Measurements from ENCODE around the gene CTNNBIP1. TPM values are rescaled to one million over a fixed set of nuclear protein-coding genes. Genes with fewer than 3 reads are reported as not detected.

CTNNBIP1 gene
- polyA plus RNA-seq, 1 donor (not counting 4 experiments of a cell fraction or from before 2014, with no cell fraction given): 92.3 TPM

- dilution Hi-C loops (cut with MboI; ENCODE audit: extremely low pct_ligation_motif_present, low sequenced_read_pairs): no loop called here
- no peak overlapping the region for H3K4me3 ChIP-seq (ENCODE audit: control insufficient read depth in 2 of 3, extremely low read depth in 1 of 3, insufficient read depth in 2 of 3, low read depth in 1 of 3, low read length in 3 of 3)
- no peak overlapping the region for H2AFZ ChIP-seq (ENCODE audit: control insufficient read depth, low read length)
- DNase-seq (ENCODE audit: low read depth, low spot score) (no peak), FAIRE-seq (no peak)
- H3K9me3 ChIP-seq (ENCODE audit: control insufficient read depth, low read depth, low read length): no peaks in the 10 kb centered on the region
- H3K9ac ChIP-seq (ENCODE audit: control insufficient read depth, extremely low read depth, insufficient read depth, low read length): no peak overlapping the region
- no peaks in the 10 kb centered on the region for H3K9me1 ChIP-seq (ENCODE audit: control insufficient read depth, extremely low read depth, insufficient read depth, low read length)
- peaks cover 3 to 7% of the 10 kb centered on the region in 2 experiments for H3K36me3 ChIP-seq (ENCODE audit: control insufficient read depth in 2 of 2, extremely low read depth in 1 of 2, insufficient read depth in 2 of 2, low read length in 2 of 2)
- no peak overlapping the region for H3K4me2 ChIP-seq (ENCODE audit: control insufficient read depth, extremely low read depth, insufficient read depth, low read depth, low read length)
- H4K20me1 ChIP-seq (ENCODE audit: control insufficient read depth, extremely low read depth, insufficient read depth, low read length): peaks cover 16% of the 10 kb centered on the region
- TF ChIP-seq EZH2 (IDR thresholded peaks at IDR 0.05; ENCODE audit: low read length) (no peak), CTCF (optimal IDR thresholded peaks at IDR 0.05 in 1 of 3, IDR thresholded peaks at IDR 0.05 in 1 of 3, conservative IDR thresholded peaks at IDR 0.05 in 1 of 3; ENCODE audit: extremely low read depth in 1 of 3, insufficient read depth in 2 of 3, low read length in 3 of 3) (no peak)
- H3K4me1 ChIP-seq (ENCODE audit: control insufficient read depth, extremely low read depth, insufficient read depth, low read length): peaks cover 10% of the 10 kb centered on the region
- peaks cover 98% of the 10 kb centered on the region for H3K79me2 ChIP-seq (ENCODE audit: control insufficient read depth, insufficient read depth, low read length)
- no peak overlapping the region for H3K27ac ChIP-seq (ENCODE audit: control insufficient read depth, insufficient read depth, low read length)
- H3K27me3 ChIP-seq (ENCODE audit: control insufficient read depth, extremely low read depth, insufficient read depth, low read length): no peaks in the 10 kb centered on the region
These were observed 95.5 kb downstream of the CTNNBIP1 start for GRCh38 chr1:9814619-9815018.

- Histone ChIP-seq H3K79me2 (ENCODE audit: control insufficient read depth, insufficient read depth, low read length) (peaks cover 98% of the 10 kb centered on the region), H3K27ac (ENCODE audit: control insufficient read depth, insufficient read depth, low read length) (no peak overlapping the region), H3K4me1 (ENCODE audit: control insufficient read depth, extremely low read depth, insufficient read depth, low read length) (peaks cover 32% of the 10 kb centered on the region), H3K9me1 (ENCODE audit: control insufficient read depth, extremely low read depth, insufficient read depth, low read length) (peaks cover 7% of the 10 kb centered on the region), H3K9me3 (ENCODE audit: control insufficient read depth, low read depth, low read length) (no peaks in the 10 kb centered on the region), H3K36me3 (ENCODE audit: control insufficient read depth in 2 of 2, extremely low read depth in 1 of 2, insufficient read depth in 2 of 2, low read length in 2 of 2) (peaks cover 4 to 6% of the 10 kb centered on the region in 2 experiments), H3K27me3 (ENCODE audit: control insufficient read depth, extremely low read depth, insufficient read depth, low read length) (no peaks in the 10 kb centered on the region), H3K4me3 (ENCODE audit: control insufficient read depth in 2 of 3, extremely low read depth in 1 of 3, insufficient read depth in 2 of 3, low read depth in 1 of 3, low read length in 3 of 3) (no peak overlapping the region), H3K9ac (ENCODE audit: control insufficient read depth, extremely low read depth, insufficient read depth, low read length) (no peak overlapping the region), H3K4me2 (ENCODE audit: control insufficient read depth, extremely low read depth, insufficient read depth, low read depth, low read length) (no peak overlapping the region), H2AFZ (ENCODE audit: control insufficient read depth, low read length) (no peak overlapping the region), H4K20me1 (ENCODE audit: control insufficient read depth, extremely low read depth, insufficient read depth, low read length) (peaks cover 33% of the 10 kb centered on the region)
- no peak for TF ChIP-seq EZH2 (IDR thresholded peaks at IDR 0.05; ENCODE audit: low read length)
- TF ChIP-seq CTCF (optimal IDR thresholded peaks at IDR 0.05 in 1 of 3, IDR thresholded peaks at IDR 0.05 in 1 of 3, conservative IDR thresholded peaks at IDR 0.05 in 1 of 3; ENCODE audit: extremely low read depth in 1 of 3, insufficient read depth in 2 of 3, low read length in 3 of 3): no peak
- DNase-seq (ENCODE audit: low read depth, low spot score): no peak
- dilution Hi-C loops (cut with MboI; ENCODE audit: extremely low pct_ligation_motif_present, low sequenced_read_pairs): no loop called here
- FAIRE-seq: no peak
These were observed 98.7 kb downstream of the CTNNBIP1 start for GRCh38 chr1:9811239-9811966.

All from keratinocyte (primary cell).